SJCRH30 (cell line): Measurements from ENCODE around the gene GATA3. TPM values are rescaled to one million over a fixed set of nuclear protein-coding genes. Genes with fewer than 3 reads are reported as not detected.
A peak's percentile ranks its signal among the peaks of the same experiment; 100 is the strongest.

Experiments
- DNase-seq, 2 experiments: peaks; one replicate each; pipeline ENCODE4 v3.0.0-alpha.2; 2015 to 2020
- H3K27ac ChIP-seq: fragments of 250-450 bp; sonication (Bioruptor Pico); 2 replicates; pipeline ENCODE4 v1.5.1; 2020; ENCODE audit warnings: mild to moderate bottlenecking, moderate library complexity
- H3K27me3 ChIP-seq: fragments of 250-450 bp; sonication (Bioruptor Pico); 2 replicates; pipeline ENCODE4 v1.5.1; 2020; ENCODE audit warnings: mild to moderate bottlenecking, moderate library complexity
- H3K36me3 ChIP-seq: fragments of 250-450 bp; sonication (Bioruptor Pico); 2 replicates; pipeline ENCODE4 v1.5.1; 2020; ENCODE audit warnings: mild to moderate bottlenecking, moderate library complexity
- H3K4me1 ChIP-seq: fragments of 250-450 bp; sonication (Bioruptor Pico); 2 replicates; pipeline ENCODE4 v1.5.1; 2020; ENCODE audit warnings: mild to moderate bottlenecking, moderate library complexity
- H3K4me3 ChIP-seq: fragments of 250-450 bp; sonication (Bioruptor Pico); 2 replicates; pipeline ENCODE4 v1.5.1; 2020; ENCODE audit warnings: mild to moderate bottlenecking, moderate library complexity
- H3K9me3 ChIP-seq: fragments of 250-450 bp; sonication (Bioruptor Pico); replicated peaks from 2 replicates; pipeline ENCODE4 v1.5.1; 2020; ENCODE audit warnings: mild to moderate bottlenecking, moderate library complexity
- total RNA-seq: library from RNA; depleted of rRNA; stranded (reverse); fragments of >200 nt; shearing (Covaris generic); gene quantifications from 2 replicates; pipeline ENCODE4 v1.2.3, GENCODE V29; 2014

The GATA3 gene
- total RNA-seq, 1 experiment from 2014 or later: 1.2 TPM

- no peaks in the 10 kb centered on the region for H3K36me3 ChIP-seq
- H3K27ac ChIP-seq: no peak overlapping the region
- DNase-seq: no peak
- H3K4me1 ChIP-seq: no peaks in the 10 kb centered on the region
- no peaks in the 10 kb centered on the region for H3K9me3 ChIP-seq
- H3K4me3 ChIP-seq: peak overlapping the region; percentile 70
- no peaks in the 10 kb centered on the region for H3K27me3 ChIP-seq
Measured at GRCh38 chr10:8052956-8053445, 1.5 kb upstream of the GATA3 start.

GRCh38 chr10:8053446-8054243, 843 bp upstream of the GATA3 start:
- peak; percentile 82 to 84 for DNase-seq
- Histone ChIP-seq H3K9me3 (no peaks in the 10 kb centered on the region), H3K27me3 (no peaks in the 10 kb centered on the region), H3K4me3 (peak overlapping the region; percentile 70), H3K36me3 (no peaks in the 10 kb centered on the region), H3K27ac (peak overlapping the region; percentile 61), H3K4me1 (no peaks in the 10 kb centered on the region)

DNA sequence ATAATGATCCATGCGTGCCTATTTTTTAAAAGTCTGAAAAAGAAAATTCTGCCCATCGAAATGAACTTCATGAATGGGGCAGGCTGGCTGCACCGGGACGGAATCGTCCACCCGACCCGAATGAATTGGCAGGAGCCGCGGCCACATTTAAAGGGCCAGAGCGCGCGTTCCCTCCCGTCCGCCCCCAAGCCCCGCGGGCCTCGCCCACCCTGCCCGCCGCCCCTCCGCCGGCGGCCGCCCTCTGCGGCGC, 319 bp upstream of the GATA3 start:
- H3K27ac ChIP-seq: peak overlapping the region; percentile 61
- no peaks in the 10 kb centered on the region for H3K27me3 ChIP-seq
- peak overlapping the region; percentile 70 for H3K4me3 ChIP-seq
- no peaks in the 10 kb centered on the region for H3K9me3 ChIP-seq
- DNase-seq: no peak
- H3K4me1 ChIP-seq: no peaks in the 10 kb centered on the region
- no peaks in the 10 kb centered on the region for H3K36me3 ChIP-seq

GRCh38 chr10:8055420-8056349, 1.2 kb downstream of the GATA3 start:
- no peak for DNase-seq
- H3K27me3 ChIP-seq: no peaks in the 10 kb centered on the region
- no peaks in the 10 kb centered on the region for H3K9me3 ChIP-seq
- no peak overlapping the region; the same call in 1 of the 2 replicates for H3K4me3 ChIP-seq
- no peaks in the 10 kb centered on the region for H3K36me3 ChIP-seq
- no peak overlapping the region for H3K27ac ChIP-seq
- no peaks in the 10 kb centered on the region for H3K4me1 ChIP-seq

DNA sequence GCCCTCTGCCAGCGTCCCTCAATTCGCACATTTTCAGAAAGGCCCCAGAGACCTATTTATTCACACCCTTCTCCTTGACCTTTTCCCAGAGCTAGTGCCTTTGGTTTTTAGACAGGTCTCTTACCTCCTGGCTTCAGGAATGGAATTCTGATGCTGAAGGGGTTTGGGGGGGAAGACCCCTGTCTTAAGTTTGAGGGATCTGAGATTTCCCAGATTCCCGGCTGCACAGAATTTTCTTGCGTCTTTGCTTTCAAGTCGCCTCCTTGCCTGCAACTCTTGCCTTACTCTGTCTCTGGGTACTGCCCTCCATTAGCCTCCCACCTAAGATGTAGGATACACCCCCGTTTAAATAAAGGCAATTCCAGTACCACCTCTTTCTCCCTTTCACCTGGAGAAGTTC, 1.9 kb downstream of the GATA3 start:
- Histone ChIP-seq H3K4me1 (no peaks in the 10 kb centered on the region), H3K36me3 (no peaks in the 10 kb centered on the region), H3K4me3 (no peak overlapping the region), H3K27me3 (no peaks in the 10 kb centered on the region), H3K9me3 (no peaks in the 10 kb centered on the region), H3K27ac (no peak overlapping the region)
- DNase-seq: no peak

DNA sequence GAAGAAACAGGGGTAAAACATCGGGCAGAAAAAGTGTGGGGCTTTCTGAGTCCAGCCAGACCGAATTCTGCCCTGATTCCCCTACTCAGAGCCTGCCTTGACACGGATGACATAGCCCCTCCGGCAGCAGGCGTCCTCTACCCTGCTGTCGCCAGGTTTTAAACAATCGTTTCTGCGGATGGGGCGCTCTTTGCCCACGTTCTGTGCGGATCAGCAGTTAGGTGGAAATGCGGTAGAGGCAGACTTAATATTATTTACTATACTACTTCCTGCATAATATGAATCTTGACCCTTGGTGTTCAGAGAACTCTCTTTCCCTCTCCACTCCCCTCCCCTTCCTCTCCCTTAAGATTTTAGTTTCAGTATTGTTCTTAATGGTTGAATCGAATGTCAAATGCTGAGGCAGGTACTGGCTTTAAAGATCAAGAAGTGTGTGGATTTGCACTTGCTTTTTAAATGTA, 2.4 kb downstream of the GATA3 start:
- no peaks in the 10 kb centered on the region for H3K9me3 ChIP-seq
- H3K4me3 ChIP-seq: no peak overlapping the region
- no peaks in the 10 kb centered on the region for H3K36me3 ChIP-seq
- no peaks in the 10 kb centered on the region for H3K27me3 ChIP-seq
- no peak for DNase-seq
- H3K27ac ChIP-seq: no peak overlapping the region
- no peaks in the 10 kb centered on the region for H3K4me1 ChIP-seq

DNA sequence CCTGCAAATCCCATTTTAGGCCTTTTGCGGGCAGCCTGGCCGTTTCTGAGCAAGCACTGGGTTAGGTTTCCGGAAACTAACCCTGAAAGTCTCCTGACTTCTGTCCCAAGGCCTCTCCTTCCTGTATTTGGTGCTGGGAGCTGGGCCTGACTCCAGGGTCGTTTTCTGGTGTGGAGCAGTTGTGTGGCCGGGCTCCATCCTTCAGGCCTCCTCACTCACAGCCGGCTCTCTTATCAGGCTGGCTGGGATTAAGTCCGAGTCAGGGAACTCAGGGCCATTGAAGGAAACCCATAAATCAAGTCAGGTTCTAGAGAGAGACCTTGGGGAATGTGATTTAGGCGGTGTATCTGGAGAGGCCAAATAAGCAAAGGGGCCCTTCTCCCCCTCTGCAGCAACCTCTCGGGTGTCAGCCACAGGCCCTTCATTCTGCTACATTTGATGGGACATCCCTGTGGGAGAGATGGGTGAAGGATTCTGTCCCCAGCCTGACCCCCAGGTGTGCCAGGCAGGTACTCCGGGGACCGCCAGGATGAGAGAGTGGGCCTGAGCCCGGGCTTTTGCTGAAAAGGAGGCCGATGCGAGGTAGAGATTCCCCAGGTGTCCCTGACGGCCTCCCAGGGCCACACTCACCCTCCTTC, 3.3 kb downstream of the GATA3 start:
- H3K27me3 ChIP-seq: no peaks in the 10 kb centered on the region
- H3K36me3 ChIP-seq: no peaks in the 10 kb centered on the region
- H3K27ac ChIP-seq: no peak overlapping the region

DNA sequence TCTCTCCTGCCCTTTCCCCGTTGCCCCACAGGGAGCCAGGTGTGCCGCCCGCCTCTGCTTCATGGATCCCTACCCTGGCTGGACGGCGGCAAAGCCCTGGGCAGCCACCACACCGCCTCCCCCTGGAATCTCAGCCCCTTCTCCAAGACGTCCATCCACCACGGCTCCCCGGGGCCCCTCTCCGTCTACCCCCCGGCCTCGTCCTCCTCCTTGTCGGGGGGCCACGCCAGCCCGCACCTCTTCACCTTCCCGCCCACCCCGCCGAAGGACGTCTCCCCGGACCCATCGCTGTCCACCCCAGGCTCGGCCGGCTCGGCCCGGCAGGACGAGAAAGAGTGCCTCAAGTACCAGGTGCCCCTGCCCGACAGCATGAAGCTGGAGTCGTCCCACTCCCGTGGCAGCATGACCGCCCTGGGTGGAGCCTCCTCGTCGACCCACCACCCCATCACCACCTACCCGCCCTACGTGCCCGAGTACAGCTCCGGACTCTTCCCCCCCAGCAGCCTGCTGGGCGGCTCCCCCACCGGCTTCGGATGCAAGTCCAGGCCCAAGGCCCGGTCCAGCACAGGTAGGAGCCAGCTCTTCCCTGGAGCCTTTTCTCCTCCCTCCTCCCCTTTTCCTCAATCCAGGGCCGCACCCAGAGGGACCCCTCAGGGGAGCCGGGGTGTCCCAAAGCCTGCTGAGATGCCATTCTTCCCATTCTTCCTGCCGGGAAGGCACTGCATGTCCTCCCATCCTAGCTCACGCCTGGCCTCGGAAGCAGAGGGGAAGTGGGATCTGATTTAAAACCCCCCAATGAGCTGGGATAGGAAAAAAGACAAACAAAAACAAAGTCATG, 4.0 kb downstream of the GATA3 start:
- H3K4me1 ChIP-seq: no peaks in the 10 kb centered on the region
- H3K36me3 ChIP-seq: no peaks in the 10 kb centered on the region
- DNase-seq: no peak
- no peaks in the 10 kb centered on the region for H3K9me3 ChIP-seq
- no peaks in the 10 kb centered on the region for H3K27me3 ChIP-seq
- H3K27ac ChIP-seq: no peak overlapping the region
- H3K4me3 ChIP-seq: no peak overlapping the region

More for the DNA sequence above, 3.3 kb downstream of the GATA3 start:
- Histone ChIP-seq H3K4me3 (no peak overlapping the region), H3K4me1 (no peaks in the 10 kb centered on the region), H3K9me3 (no peaks in the 10 kb centered on the region)
- no peak for DNase-seq

DNA sequence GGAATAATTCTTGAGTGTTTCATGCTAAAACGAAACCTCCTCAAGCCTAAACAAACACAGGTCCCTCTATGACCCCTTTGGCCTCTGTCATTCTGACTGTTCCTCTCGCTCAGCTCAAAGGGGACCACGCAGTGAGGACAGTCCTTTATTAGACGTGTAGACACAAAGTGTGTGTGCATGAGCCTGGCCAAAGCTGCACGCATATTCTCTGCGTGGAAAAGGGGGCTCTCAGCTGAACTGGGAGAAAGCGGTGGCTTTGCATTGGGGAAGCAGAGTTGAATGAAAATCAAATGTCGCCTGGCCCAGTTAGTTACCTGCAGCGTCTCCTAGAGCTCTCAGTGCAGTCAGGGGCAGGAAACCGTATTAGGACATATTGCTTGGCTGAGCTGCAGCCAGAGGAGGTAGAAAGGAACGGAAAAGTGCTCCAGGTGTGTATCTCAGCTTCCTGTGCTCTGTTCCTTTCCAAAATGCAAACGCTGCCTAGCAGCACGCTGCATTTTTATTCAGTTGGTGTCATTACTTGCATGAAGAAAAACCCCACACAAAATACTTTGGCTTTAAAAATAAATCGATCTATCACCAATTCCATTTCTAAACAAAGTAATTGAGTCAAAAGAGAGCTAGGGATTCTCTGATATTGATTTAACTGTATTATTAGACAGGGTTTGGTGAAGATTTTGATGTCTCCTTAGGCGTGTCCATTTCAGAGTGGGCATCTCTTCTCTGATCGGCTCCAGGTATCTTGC, 4.9 kb downstream of the GATA3 start:
- no peaks in the 10 kb centered on the region for H3K4me1 ChIP-seq
- H3K27me3 ChIP-seq: no peaks in the 10 kb centered on the region
- H3K36me3 ChIP-seq: no peaks in the 10 kb centered on the region
- H3K27ac ChIP-seq: no peak overlapping the region
- DNase-seq: no peak
- no peak overlapping the region for H3K4me3 ChIP-seq
- H3K9me3 ChIP-seq: no peaks in the 10 kb centered on the region

GRCh38 chr10:8060010-8060703, 5.7 kb downstream of the GATA3 start:
- Histone ChIP-seq H3K36me3 (no peaks in the 10 kb centered on the region), H3K9me3 (no peaks in the 10 kb centered on the region), H3K27me3 (no peaks in the 10 kb centered on the region), H3K4me3 (no peak overlapping the region), H3K27ac (no peak overlapping the region), H3K4me1 (no peaks in the 10 kb centered on the region)
- no peak for DNase-seq

- H3K4me3 ChIP-seq: no peak overlapping the region
- no peak overlapping the region for H3K27ac ChIP-seq
- H3K36me3 ChIP-seq: no peaks in the 10 kb centered on the region
- DNase-seq: no peak
- no peaks in the 10 kb centered on the region for H3K9me3 ChIP-seq
- no peaks in the 10 kb centered on the region for H3K27me3 ChIP-seq
- H3K4me1 ChIP-seq: no peaks in the 10 kb centered on the region
Measured at GRCh38 chr10:8060704-8061121, 6.2 kb downstream of the GATA3 start.

GRCh38 chr10:8061274-8062211, 7.1 kb downstream of the GATA3 start:
- H3K4me1 ChIP-seq: no peaks in the 10 kb centered on the region
- no peak overlapping the region for H3K4me3 ChIP-seq
- no peaks in the 10 kb centered on the region for H3K36me3 ChIP-seq
- no peaks in the 10 kb centered on the region for H3K9me3 ChIP-seq
- no peak for DNase-seq
- H3K27me3 ChIP-seq: no peaks in the 10 kb centered on the region
- H3K27ac ChIP-seq: no peak overlapping the region
